ENCODE results near the gene NUP188.
A peak's percentile ranks its signal among the peaks of the same experiment; 100 is the strongest.
"Not testable (repeated sequence)": the region's sequence is repeated elsewhere in the genome, so short reads cannot be mapped to it uniquely, and the experiment has no call there.

Gene NUP188

DNA sequence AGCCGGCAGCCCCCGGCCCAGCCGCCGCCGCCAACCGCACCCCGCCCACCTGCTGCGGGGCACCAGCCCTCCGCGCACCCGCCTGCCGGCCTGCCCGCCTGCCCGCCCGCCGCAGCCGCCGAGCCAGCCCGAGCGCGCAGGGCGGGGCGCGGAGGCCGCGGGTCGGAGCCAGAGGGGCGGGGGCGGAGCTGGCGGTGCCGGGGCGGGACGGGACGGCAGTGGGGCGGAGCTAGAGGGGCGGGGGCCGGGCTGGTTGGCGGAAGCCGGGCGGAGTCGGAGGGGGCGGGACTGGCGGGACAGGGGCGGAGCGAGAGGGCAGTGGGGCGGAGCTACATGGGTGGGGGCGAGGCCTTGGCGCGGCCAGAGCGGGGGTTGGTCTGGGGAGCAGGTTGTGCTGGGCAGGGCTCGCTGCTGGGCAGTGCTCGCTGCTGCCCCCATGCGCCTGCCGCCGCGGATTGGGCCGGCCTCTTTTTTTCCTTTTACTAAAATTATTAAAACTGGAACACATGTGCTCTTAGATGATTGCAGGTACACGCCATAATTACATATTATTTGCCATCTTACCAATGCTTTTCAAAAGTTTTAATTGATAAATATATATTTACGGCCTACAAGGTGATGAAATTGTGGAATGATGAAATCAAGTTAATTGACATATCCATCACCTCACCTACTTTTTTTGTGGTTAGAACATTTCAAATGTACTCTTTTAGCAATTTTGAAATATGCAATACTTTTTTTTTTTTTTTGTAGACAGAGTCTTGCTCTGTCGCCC lies 80.9 kb downstream of the NUP188 start, which contains the start of gene SH3GLB2:
TSS of gene SH3GLB2 (minus strand) at position 140 of the 775 bp plus-strand sequence. CDS start 177 bp downstream, outside the sequence.
- DNase-seq: peak; percentile 78 to 92

DNA sequence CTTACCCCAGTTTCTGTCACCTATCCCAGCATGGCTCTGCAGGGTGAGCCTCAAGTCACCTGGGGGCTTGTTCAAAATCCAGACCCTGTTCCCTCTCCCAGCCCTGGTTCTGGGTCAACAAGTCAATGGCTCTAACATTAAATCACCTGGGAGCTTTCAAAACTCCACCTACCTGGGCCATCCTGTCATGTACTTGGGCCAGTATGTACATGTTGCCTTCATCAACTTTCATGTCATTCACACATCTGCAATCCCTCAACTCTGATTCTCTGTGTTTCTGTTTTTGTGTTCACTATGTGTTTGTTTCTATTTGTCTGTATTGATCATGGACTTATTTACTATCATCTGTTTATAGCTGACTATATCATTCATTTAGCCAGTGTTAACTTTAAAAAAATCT lies 82.7 kb downstream of the NUP188 start:
- DNase-seq: no peak

DNA sequence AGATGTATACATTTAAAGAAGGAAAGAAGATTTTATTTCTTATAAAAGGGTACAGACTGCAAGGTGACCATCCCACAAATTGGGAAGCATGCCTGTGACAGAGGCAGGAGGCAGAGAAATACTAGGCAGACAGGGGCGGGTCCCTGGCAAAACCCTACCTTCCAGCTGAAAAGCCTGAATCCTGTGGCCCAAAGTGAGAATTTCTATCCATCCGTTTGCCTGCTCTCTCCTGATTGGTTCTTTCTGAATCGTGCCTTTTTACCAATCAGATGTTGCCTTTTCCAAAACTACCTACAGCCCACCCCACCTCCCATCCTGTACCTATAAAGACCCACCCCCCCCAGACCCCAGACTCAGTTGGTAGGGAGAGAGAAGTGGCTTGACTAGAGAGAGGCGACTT lies 84.0 kb downstream of the NUP188 start:
- DNase-seq: no peak

DNA sequence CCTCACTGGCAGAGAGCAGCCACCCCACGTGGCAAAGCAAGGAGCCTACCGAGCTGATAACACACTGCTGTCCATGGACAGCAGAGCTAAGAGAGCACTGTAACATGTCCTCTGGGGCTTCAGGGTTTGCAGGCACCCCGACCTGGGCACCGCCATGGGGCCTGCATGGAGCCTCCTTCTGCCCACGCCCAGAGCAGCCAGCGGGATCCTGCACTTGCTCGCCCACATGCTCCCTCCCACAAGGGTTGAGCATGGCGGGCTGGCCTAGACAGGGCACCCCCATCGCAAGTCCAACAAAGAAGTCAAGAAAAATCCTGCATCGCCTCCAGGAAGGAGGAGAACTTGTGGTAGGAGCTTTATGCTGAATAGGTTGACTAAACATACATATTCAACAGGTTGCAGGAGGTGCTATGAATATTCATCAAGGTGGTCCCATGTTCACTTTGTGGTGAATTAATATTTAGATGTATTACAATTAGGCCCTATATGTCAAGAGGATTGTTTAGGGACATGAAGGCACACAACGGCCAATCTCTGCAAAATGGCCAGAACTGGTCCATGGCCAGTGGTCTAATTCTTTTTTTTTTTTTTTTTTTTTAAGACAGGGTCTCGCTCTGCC lies 85.2 kb downstream of the NUP188 start:
- no peak for DNase-seq

DNA sequence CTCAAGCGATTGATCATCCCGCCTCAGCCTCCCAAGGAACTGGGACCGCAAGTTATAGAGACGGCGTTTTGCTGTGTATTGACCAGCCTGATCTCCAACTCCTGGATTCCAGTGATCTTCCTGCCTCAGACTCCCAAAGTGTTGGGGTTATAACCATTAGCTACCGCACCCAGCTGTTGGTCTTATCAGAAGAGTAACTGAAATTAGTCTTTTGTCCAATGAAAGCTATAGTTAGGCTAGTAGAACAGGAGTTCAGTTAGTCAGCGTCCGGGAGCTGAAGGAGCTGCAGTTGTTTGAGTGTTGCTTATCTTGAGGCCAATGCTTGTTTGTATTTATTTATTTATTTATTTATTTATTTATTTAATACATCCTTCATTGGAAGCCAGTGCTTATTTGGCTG lies 85.7 kb downstream of the NUP188 start:
- DNase-seq: no peak

DNA sequence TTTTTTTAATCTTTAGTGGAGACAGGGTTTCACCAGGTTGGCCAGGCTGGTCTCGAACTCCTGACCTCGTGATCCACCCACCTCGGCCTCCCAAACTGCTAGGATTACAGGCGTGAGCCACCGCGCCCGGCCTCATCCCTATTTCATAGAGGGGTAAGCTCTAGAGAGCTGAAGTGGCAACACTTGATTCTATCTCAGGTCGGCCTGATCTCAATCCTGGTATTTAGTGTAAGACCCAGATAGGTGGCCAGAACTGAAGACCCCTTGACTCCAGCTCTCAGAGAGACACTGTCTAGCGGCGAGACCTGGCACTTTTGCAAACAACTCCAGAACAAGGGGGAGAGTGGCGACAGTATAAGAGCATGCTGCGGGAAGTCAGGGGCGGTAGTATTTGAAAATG lies 88.3 kb downstream of the NUP188 start:
- not testable (repeated sequence) for DNase-seq

DNA sequence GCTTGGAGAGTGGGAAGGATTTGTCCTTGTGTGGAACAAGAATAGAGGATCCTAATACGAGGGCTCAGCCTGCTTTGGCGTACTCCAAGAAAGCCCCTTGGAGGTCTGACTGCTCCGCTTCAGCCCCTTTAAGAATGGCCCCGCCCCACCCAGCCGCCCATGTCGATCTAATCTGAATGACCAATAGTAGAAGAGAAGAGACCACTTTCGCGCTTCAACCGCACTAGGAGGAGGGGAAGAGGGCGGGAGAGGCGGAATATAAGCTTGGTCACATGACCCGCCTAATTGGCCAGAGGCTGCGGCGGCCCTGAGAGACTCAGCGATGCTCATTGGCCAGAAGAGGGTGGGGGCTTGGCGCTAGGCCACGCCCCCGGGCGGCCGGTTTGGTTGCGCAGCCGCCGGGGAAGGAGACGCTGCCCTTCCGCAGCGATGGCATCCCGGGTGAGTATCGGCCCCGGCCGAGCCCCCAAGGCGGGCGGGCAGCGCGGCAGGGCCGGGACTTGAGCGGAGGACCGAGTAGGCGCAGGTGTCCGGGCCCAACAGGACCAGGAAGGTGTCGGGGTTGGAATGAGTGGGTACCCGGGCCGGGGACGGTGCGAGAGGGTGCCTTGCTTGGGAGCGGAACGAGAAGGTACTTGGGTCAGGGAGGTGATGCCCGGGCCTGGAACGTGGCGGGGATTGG lies 88.9 kb downstream of the NUP188 start, which contains the start of gene MIGA2:
TSS of gene MIGA2 (plus strand) at position 386 of the 682 bp plus-strand sequence. CDS start 3,969 bp downstream, outside the sequence.
- peak; percentile 99 to 100 for DNase-seq

DNA sequence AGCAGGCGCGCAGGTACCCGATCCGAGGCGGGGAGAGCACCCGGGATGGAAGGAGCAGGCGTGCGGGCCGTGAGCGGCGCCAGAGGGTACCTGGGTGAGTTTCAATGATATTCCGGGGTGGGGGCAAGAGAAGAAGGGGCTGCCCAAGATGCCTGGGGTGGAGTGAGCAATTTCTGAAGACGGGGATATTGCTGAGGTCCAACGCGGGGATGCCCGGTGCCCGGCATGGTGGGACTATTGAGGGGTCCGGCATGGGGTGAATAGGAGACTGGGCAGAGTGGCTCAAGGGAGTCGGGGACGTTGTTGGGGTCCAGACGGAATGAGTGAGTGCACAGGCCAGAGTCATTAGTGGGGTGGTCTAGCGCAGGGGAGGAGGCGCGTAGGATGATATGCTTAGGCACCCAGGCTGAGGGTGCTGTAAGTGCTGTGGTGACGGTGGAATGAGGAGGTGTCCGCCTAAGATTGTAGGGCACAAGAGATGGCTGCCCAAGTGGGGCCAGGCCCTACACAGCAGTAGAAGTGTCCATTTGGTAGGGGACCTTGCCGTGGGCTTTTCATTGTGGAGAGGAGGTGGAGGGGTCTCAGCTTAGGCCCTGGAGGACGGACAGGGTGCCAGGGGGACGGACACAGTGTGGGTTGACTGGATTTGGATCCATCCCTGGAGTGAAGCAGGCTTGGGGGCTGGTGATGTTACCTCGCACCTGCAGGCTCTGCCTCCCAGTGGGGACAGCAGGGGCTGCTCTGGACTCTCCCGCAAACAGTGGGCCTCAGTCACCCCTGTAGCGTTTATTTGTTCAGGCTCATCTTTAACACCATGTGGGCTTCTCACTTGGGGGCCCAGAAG lies 89.6 kb downstream of the NUP188 start:
- no peak for DNase-seq

DNA sequence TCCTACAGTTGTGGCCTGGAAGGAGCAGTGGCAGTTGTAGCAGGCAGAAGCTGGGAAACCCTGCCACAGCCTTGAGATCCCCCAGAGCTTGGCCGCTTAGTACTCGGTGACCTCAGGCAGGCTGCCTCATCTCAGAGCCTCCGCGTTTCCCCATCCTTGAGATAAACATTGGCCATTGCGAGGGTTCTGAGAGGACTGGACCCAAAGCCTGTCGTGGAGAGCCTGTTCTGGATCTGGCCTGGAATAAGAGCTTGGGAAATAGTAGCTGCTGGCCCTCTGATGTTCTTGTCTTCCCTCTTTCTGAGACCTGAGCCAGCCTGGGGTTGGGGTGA lies 90.2 kb downstream of the NUP188 start:
- no peak for DNase-seq

DNA sequence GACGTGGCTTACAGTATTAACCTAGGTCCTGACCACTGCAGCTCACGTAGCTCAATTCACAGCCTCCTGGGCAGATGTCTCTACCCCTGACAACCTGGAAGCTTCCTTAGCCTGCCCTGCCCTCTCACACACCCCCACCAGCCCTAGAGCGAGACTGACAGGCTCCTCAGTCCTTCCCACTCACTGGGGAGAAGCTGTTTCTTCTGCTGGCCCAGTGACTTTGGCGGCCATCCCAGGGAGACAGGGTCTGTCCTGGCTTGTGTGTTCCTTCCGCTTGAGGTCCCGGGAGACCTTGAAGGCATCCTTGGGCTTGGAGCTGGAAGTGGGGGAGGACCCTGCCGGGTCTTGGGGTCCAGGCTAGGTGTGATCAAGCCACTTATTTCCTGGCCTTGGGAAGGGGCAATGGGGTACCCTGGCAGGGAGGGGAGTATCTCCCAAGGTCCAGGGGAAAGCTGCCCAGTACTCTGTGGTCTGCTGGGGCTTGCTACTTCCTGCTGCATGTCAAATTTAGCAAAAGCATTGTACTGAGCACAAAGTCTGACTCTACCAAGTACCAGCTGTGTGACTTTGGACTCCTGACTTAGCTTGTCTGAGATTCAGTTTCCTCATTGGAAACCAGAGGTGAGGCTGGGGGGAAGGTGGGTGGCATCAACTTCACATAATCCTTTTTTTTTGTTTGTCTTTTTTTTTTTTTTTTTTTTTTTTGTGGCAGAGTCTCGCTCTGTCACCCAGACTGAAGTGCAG lies 90.8 kb downstream of the NUP188 start:
- DNase-seq: no peak

DNA sequence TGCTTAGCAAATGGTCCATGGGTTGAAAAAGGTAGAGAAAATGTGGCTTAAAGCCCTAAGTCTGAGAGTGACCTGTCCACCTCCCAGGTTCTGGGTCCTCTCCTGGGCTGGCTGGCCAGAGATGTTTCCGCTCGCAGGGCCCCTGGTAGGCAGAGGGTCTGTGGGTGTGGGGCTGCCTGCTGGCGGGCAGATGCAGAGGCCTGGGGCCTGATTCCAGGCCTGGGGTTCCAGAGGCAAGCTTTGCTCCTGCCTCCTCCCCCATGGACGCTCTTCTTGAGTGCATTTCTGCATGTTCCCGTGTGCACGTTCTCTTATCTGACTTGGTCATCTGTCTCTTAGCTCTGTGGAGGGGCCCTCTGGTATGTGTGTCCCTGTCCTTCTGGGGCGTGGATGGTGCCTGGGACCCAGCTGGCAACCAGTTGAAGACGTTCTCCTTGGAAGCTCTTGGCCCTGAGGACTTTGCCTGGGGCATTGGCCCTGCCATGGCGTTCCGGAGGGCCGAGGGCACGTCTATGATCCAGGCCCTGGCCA lies 92.7 kb downstream of the NUP188 start:
- DNase-seq: no peak

DNA sequence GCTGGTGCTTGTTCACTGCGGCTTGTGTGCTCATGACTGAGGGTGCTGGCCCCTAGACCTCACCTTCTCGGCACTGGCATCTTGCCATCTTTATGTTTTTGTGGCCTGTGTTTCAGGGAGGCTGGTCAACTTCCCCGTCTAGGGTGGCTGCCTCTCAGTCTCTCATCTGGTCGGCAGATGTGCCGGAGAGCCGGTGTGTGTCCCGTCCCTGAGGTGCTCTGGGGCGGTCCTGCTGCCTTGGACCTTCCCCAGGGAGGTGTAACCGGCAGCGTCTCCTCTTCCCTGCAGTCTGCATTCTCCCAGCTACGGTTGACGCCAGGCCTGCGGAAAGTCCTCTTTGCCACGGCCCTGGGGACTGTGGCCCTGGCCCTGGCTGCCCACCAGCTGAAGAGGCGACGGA lies 94.5 kb downstream of the NUP188 start:
- no peak for DNase-seq

DNA sequence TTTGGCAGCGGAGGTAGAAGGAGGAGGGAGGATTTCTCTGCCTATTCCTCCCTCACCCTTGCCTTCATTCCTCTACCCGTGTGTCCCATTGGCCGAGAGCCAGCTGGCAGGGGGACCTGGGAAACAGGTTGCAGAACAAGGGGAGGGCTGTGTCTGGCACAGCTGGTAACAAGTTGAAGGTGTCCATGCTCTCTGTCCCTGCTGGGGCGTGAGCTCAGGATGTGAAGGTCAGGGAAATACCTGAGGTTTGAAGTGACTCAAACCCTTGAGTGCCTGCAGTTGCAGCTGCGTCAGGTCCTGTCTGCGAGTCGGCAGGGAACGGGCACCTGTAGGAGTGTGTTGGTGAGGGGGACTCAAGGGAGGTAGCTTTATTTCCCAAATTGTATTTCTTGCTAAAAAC lies 105.1 kb downstream of the NUP188 start:
- peak in 1 of 2 experiments; percentile 18 for DNase-seq

DNA sequence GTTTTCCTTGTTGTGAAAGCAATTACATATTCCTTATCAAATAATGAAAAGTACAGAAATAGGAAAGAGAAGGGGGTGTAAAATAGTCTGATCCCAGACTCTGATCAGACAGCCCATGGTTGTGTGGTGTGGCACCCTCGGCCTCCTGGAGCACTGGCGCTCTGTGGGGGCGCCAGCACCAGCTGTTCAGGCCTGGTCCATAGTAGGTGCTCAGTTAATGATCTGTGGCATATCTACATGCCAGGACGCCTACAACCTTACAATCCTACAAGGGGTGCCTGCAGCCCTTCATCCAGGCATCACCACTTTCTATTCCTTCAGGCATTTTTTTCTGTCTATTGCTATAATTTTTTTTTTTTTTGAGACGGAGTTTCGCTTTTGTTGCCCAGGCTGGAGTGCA lies 105.5 kb downstream of the NUP188 start:
- no peak for DNase-seq

DNA sequence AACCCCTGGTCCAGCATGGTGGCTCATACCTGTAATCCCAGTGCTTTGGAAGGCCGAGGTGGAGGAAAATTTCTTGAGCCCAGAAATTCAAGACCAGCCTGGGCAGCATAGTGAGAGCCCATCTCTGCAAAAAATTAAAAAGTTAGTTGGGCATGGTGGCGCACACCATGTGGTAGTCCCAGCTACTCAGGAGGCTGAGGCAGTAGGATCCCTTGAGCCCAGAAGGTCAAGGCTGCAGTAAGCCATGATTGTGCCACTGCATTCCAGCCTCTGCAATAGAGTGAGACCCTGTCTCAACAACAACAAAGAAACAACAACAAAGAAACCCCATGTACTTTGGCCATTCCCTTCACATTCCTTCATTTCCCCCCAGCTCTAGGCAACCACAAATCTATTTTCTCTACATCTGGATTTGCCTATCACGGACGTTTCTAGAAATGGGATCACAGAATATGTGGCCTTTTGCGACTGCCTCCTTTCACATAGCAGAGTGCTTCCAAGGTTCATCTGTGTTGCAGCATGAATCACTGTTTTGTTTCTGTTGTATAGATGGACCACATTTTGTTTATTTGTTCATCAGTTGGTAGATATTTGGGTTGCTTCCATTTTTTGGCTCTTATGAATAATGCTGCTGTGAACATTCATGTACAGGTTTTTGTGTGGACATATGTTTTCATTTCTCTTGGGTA lies 106.8 kb downstream of the NUP188 start:
- DNase-seq: no peak
